MM.1S (cell line): ENCODE results near the gene NOS3.

ENCODE experiments used
- DNase-seq: peaks from one replicate; pipeline ENCODE4 v3.0.0-alpha.2; 2015
- H2AFZ ChIP-seq: fragments of 300-600 bp; sonication (generic); 2 replicates; pipeline ENCODE4 v1.6.0; 2016; ENCODE audit warnings: antibody characterized with exemption, low read length
- H3F3A ChIP-seq: fragments of 300-600 bp; sonication (generic); 2 replicates; pipeline ENCODE4 v1.6.1; 2016; ENCODE audit warnings: mild to moderate bottlenecking, antibody characterized with exemption, low read length, moderate library complexity, mixed read lengths; ENCODE audit not compliant: insufficient read depth
- H3K27ac ChIP-seq: fragments of 300-600 bp; sonication (generic); 2 replicates; pipeline ENCODE4 v1.5.1; 2016; ENCODE audit warnings: mild to moderate bottlenecking, low read length
- H3K27me3 ChIP-seq: fragments of 300-600 bp; sonication (generic); replicated peaks from 2 replicates; pipeline ENCODE4 v1.6.0; 2016; ENCODE audit warnings: low read length; ENCODE audit not compliant: insufficient read depth
- H3K36me3 ChIP-seq: fragments of 300-600 bp; sonication (generic); replicated peaks from 2 replicates; pipeline ENCODE4 v1.6.1; 2016; ENCODE audit warnings: mild to moderate bottlenecking, low read length, mixed read lengths; ENCODE audit not compliant: insufficient read depth
- H3K4me1 ChIP-seq: fragments of 300-600 bp; sonication (generic); 2 replicates; pipeline ENCODE4 v1.6.1; 2016; ENCODE audit warnings: low read length, mixed read lengths
- H3K4me2 ChIP-seq: fragments of 300-600 bp; sonication (generic); 2 replicates; pipeline ENCODE4 v1.6.0; 2016; ENCODE audit warnings: low read depth, low read length
- H3K4me3 ChIP-seq: fragments of 300-600 bp; sonication (generic); 2 replicates; pipeline ENCODE4 v1.5.1; 2016; ENCODE audit warnings: low read length, mixed read lengths
- H3K79me2 ChIP-seq: fragments of 300-600 bp; sonication (generic); 2 replicates; pipeline ENCODE4 v1.6.1; 2016; ENCODE audit warnings: mixed run types, low read length, mixed read lengths
- H3K9ac ChIP-seq: fragments of 300-600 bp; sonication (generic); 2 replicates; pipeline ENCODE4 v1.6.1; 2016; ENCODE audit warnings: low read length, mixed read lengths
- H3K9me2 ChIP-seq: fragments of 300-600 bp; sonication (generic); replicated peaks from 2 replicates; pipeline ENCODE4 v1.6.1; 2016; ENCODE audit warnings: mild to moderate bottlenecking, low read length, mixed read lengths; ENCODE audit not compliant: insufficient read depth
- H3K9me3 ChIP-seq: fragments of 300-600 bp; sonication (generic); replicated peaks from 2 replicates; pipeline ENCODE4 v1.6.1; 2016; ENCODE audit warnings: mild to moderate bottlenecking, low read length, mixed read lengths; ENCODE audit not compliant: insufficient read depth
- H4K20me1 ChIP-seq: fragments of 300-600 bp; sonication (generic); 2 replicates; pipeline ENCODE4 v1.6.1; 2016; ENCODE audit warnings: mild to moderate bottlenecking, low read length, moderate library complexity, mixed read lengths; ENCODE audit not compliant: insufficient read depth
- CTCF ChIP-seq: fragments of 300-600 bp; sonication (generic); IDR thresholded peaks from 2 replicates; pipeline ENCODE4 v1.5.1; 2016; ENCODE audit warnings: antibody characterized with exemption, low read length, mixed read lengths
- EZH2 ChIP-seq: fragments of 300-600 bp; sonication (generic); optimal IDR thresholded peaks from 2 replicates; pipeline ENCODE3; 2017; ENCODE audit warnings: low read depth, mild to moderate bottlenecking, antibody characterized with exemption, low read length, mixed read lengths
- EZH2phosphoT487 ChIP-seq: fragments of 300-600 bp; sonication (generic); IDR thresholded peaks from 2 replicates; pipeline ENCODE4 v1.6.1; 2018; ENCODE audit warnings: antibody characterized with exemption, low read length

The NOS3 gene

GRCh38 chr7:151062399-151063211 lies 71.8 kb downstream of the NOS3 start:
- Histone ChIP-seq H3K79me2 (peaks cover 33% of the 10 kb centered on the region), H3K4me2 (no peak overlapping the region), H3F3A (peaks cover 12% of the 10 kb centered on the region), H3K4me1 (no peaks in the 10 kb centered on the region), H3K9me2 (no peaks in the 10 kb centered on the region), H3K36me3 (no peaks in the 10 kb centered on the region), H3K27ac (no peak overlapping the region), H3K27me3 (no peaks in the 10 kb centered on the region), H3K9me3 (no peaks in the 10 kb centered on the region), H4K20me1 (no peaks in the 10 kb centered on the region), H2AFZ (no peak overlapping the region), H3K4me3 (no peak overlapping the region), H3K9ac (no peak overlapping the region)
- no peak for TF ChIP-seq CTCF
- DNase-seq = no peak

- H3K4me3 ChIP-seq = no peak overlapping the region
- H3K36me3 ChIP-seq = no peaks in the 10 kb centered on the region
- H4K20me1 ChIP-seq = no peaks in the 10 kb centered on the region
- no peak for DNase-seq
- no peaks in the 10 kb centered on the region for H3K9me2 ChIP-seq
- H3K79me2 ChIP-seq = peaks cover 33% of the 10 kb centered on the region
- no peak overlapping the region for H3K4me2 ChIP-seq
- H2AFZ ChIP-seq = no peak overlapping the region
- peaks cover 10% of the 10 kb centered on the region for H3F3A ChIP-seq
- H3K27me3 ChIP-seq = no peaks in the 10 kb centered on the region
- no peaks in the 10 kb centered on the region for H3K9me3 ChIP-seq
- TF ChIP-seq EZH2phosphoT487 (no peak), EZH2 (no peak), CTCF (no peak)
- H3K27ac ChIP-seq = no peak overlapping the region
- H3K9ac ChIP-seq = no peak overlapping the region
- H3K4me1 ChIP-seq = no peaks in the 10 kb centered on the region
Measured at GRCh38 chr7:151063212-151063561, 72.4 kb downstream of the NOS3 start.
